Esophagus squamous epithelium (tissue), 5 donors: ENCODE data around the gene HCRT. TPM values are rescaled to one million over a fixed set of nuclear protein-coding genes. Genes with fewer than 3 reads are reported as not detected.
"Not testable (repeated sequence)": the region's sequence is repeated elsewhere in the genome, so short reads cannot be mapped to it uniquely, and the experiment has no call there.

Source experiments
- DNase-seq: peaks from one replicate; lab custom pipeline; 2025; lab: John Stamatoyannopoulos, UW
- H3K27ac ChIP-seq, 4 donors: fragments of 200-600 bp; sonication (generic); one replicate each; pipeline ENCODE4 v1.5.1; 2016 to 2019; ENCODE audit warnings: mild to moderate bottlenecking in 1 of 4
- H3K27me3 ChIP-seq, 4 donors: fragments of 200-600 bp; sonication (generic); 1 replicate in 3 of 4; 2 replicates in 1 of 4; pipeline versions ENCODE4 v1.5.1 to v1.6.0; 2017 to 2021; ENCODE audit warnings: antibody characterized with exemption in 1 of 4
- H3K36me3 ChIP-seq, 3 donors: fragments of 200-600 bp; sonication (generic); one replicate each; pipeline ENCODE4 v1.5.1; 2016 to 2019
- H3K4me1 ChIP-seq, 3 donors: fragments of 200-600 bp; sonication (generic); one replicate each; pipeline ENCODE4 v1.5.1; 2017 to 2019
- H3K4me3 ChIP-seq, 4 donors: fragments of 200-600 bp; sonication (generic); 1 replicate in 3 of 4; 2 replicates in 1 of 4; pipeline ENCODE4 v1.5.1; 2016 to 2019; ENCODE audit warnings: mild to moderate bottlenecking in 2 of 4, moderate library complexity in 1 of 4
- H3K9me3 ChIP-seq, 3 donors: fragments of 200-600 bp; sonication (generic); one replicate each; pipeline ENCODE4 v1.5.1; 2016 to 2019
- CTCF ChIP-seq, 6 experiments: fragments of 450-650 bp in 4 of 6; fragments of 200-600 bp in 2 of 6; sonication (generic) in 2 of 6; IDR thresholded peaks; one replicate each; pipeline ENCODE4 v1.5.1; 2016 to 2019; ENCODE audit warnings: antibody characterized with exemption in 6 of 6, mild to moderate bottlenecking in 4 of 6, moderate library complexity in 4 of 6
- POLR2A ChIP-seq, 4 donors: fragments of 450-650 bp; IDR thresholded peaks; one replicate each; pipeline ENCODE4 v1.6.1; 2017; ENCODE audit warnings: antibody characterized with exemption in 4 of 4, mild to moderate bottlenecking in 4 of 4, moderate library complexity in 3 of 4
- WGBS, 2 donors: methylation state at CpG; one replicate each; pipeline ENCODE4 v1.1.5; 2018; 5-methylcytosine and 5-hydroxymethylcytosine counted together
- intact Hi-C: fragments of 100-400 bp; cut with DNase I; formaldehyde crosslinking; loops from one replicate; pipeline ENCODE4 v1.15.0; 2022
- total RNA-seq, 4 donors: library from RNA; depleted of rRNA; stranded (reverse); fragments of >200 nt; gene quantifications; one replicate each; pipeline ENCODE4 v1.1.0, GENCODE V29; 2016
- donor health status: DM: yes; HTN: yes; CAD: no.

Gene HCRT
- total RNA-seq, 4 donors from 2014 or later: not detected

GRCh38 chr17:42188749-42189650, 3.7 kb upstream of the HCRT start:
- no peak for DNase-seq
- H3K27me3 ChIP-seq: peaks cover 0 to 17% (median 0%) of the 10 kb centered on the region in 4 donors
- H3K9me3 ChIP-seq: no peaks in the 10 kb centered on the region
- WGBS, 2 donors: 63 to 79% methylated on average over 10 to 12 of the region's 19 CpGs
- H3K36me3 ChIP-seq: no peaks in the 10 kb centered on the region
- no peak overlapping the region for H3K27ac ChIP-seq
- peaks cover 15 to 29% (median 18%) of the 10 kb centered on the region in 3 donors for H3K4me1 ChIP-seq
- TF ChIP-seq CTCF (IDR thresholded peaks at IDR 0.05) (no peak), POLR2A (IDR thresholded peaks at IDR 0.05) (no peak)
- H3K4me3 ChIP-seq: no peak overlapping the region
- intact Hi-C loops: no loop called here

DNA sequence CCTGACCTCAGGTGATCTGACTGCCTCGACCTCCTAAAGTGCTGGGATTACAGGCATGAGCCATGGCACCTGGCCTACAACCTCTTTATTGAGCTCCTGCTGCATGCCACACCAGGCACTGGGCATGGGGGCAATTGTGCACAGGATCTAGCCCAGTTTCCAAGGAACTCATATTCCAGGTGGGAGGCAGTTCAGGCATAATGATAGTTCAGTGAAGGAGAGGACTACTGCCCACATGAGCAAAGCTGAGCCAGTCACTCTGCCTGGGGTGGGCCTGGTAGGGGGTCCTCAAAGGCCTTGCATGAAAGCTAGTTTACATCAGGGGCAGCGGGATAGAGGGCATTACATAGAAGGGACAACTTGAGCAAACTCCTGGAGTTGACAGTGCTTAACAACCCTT, 2.6 kb upstream of the HCRT start:
- Histone ChIP-seq H3K27ac (no peak overlapping the region), H3K36me3 (no peaks in the 10 kb centered on the region), H3K4me1 (peaks cover 11 to 29% (median 15%) of the 10 kb centered on the region in 3 donors), H3K27me3 (peaks cover 0 to 29% (median 0%) of the 10 kb centered on the region in 4 donors), H3K9me3 (no peaks in the 10 kb centered on the region), H3K4me3 (no peak overlapping the region)
- no peak for DNase-seq
- TF ChIP-seq CTCF (IDR thresholded peaks at IDR 0.05) (no peak), POLR2A (IDR thresholded peaks at IDR 0.05) (no peak)
- WGBS, 2 donors: 66 to 90% methylated on average over 1 to 2 of the region's 2 CpGs
- intact Hi-C loops: no loop called here

DNA sequence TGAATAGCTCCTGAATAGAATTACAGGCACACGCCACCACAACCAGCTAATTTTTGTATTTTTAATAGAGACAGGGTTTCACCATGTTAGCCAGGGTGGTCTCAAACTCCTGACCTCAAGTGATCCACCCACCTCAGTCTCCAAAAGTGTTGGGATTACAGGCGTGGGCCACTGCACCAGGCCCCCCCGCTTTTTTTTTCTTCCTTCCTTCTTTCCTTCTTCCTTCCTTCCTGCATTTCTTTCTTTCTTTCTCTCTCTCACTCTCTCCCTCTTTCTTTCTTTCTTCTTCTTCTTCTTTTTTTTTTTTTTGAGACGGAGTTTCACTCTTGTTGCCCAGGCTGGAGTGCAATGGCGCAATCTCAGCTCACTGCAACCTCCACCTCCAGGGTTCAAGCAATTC, 939 bp upstream of the HCRT start:
- Histone ChIP-seq H3K27me3 (peaks cover 0 to 45% (median under 1%) of the 10 kb centered on the region in 4 donors), H3K4me1 (peaks cover 15 to 30% (median 15%) of the 10 kb centered on the region in 3 donors)
- H3K27ac ChIP-seq, H3K4me3 ChIP-seq, H3K9me3 ChIP-seq, H3K36me3 ChIP-seq, DNase-seq, intact Hi-C loops: not testable (repeated sequence)
- 80 to 86% methylated on average over 5 of the region's 5 CpGs for WGBS, 2 donors

- intact Hi-C loops: no loop called here
- no peaks in the 10 kb centered on the region for H3K9me3 ChIP-seq
- 20 to 38% methylated on average over 1 of the region's 7 CpGs for WGBS, 2 donors
- DNase-seq: no peak
- no peak for TF ChIP-seq CTCF (IDR thresholded peaks at IDR 0.05)
- no peak overlapping the region for H3K4me3 ChIP-seq
- peaks cover 0 to 52% (median 5%) of the 10 kb centered on the region in 4 donors for H3K27me3 ChIP-seq
- H3K27ac ChIP-seq: no peak overlapping the region
- no peaks in the 10 kb centered on the region for H3K36me3 ChIP-seq
- peaks cover 21 to 36% (median 21%) of the 10 kb centered on the region in 3 donors for H3K4me1 ChIP-seq
These were observed 324 bp upstream of the HCRT start for GRCh38 chr17:42185621-42185930.

GRCh38 chr17:42183741-42184711, 1.2 kb downstream of the HCRT start:
- Histone ChIP-seq H3K9me3 (no peaks in the 10 kb centered on the region), H3K4me1 (peaks cover 25 to 44% (median 29%) of the 10 kb centered on the region in 3 donors), H3K27ac (peak overlapping the region; percentile 43 to 78 (median 64)), H3K4me3 (peak overlapping the region; percentile 30 to 70 (median 45)), H3K27me3 (peaks cover 0 to 67% (median 6%) of the 10 kb centered on the region in 4 donors), H3K36me3 (no peaks in the 10 kb centered on the region)
- TF ChIP-seq POLR2A (IDR thresholded peaks at IDR 0.05) (peak in 3 of 4 donors; percentile 15 to 53 (median 31)), CTCF (IDR thresholded peaks at IDR 0.05) (peak; percentile 58 to 94 (median 77))
- 7 to 10% methylated on average over 16 to 17 of the region's 83 CpGs for WGBS, 2 donors
- intact Hi-C loops: no loop called here
- DNase-seq: no peak
